Thoracic aorta (tissue), 2 donors: ENCODE data around the gene ERGIC1. TPM values are rescaled to one million over a fixed set of nuclear protein-coding genes. Genes with fewer than 3 reads are reported as not detected.

Experiments
- ATAC-seq: fragments of 150-250 bp; one replicate; pipeline ENCODE4 v1.8.0; 2017; ENCODE audit warnings: low read depth; ENCODE audit not compliant: insufficient number of reproducible peaks, low FRiP score
- DNase-seq: peaks from one replicate; pipeline ENCODE4 v3.0.0-alpha.2; 2020; ENCODE audit warnings: low spot score
- H3K27ac ChIP-seq, 2 donors: fragments of 200-600 bp; sonication (generic); 1 replicate in 1 of 2; 2 replicates in 1 of 2; pipeline ENCODE4 v1.5.1; 2016; ENCODE audit warnings: mild to moderate bottlenecking in 2 of 2, moderate library complexity in 2 of 2
- H3K27me3 ChIP-seq: fragments of 200-600 bp; sonication (generic); replicated peaks from 2 replicates; pipeline ENCODE4 v1.6.0; 2016; ENCODE audit warnings: mild to moderate bottlenecking; ENCODE audit not compliant: insufficient read depth
- H3K36me3 ChIP-seq: fragments of 200-600 bp; sonication (generic); one replicate; pipeline ENCODE4 v1.5.1; 2016
- H3K4me1 ChIP-seq, 2 donors: fragments of 200-600 bp; sonication (generic); 1 replicate in 1 of 2; 2 replicates in 1 of 2; pipeline versions ENCODE4 v1.5.1 to v1.6.0; 2016; ENCODE audit warnings: low read depth in 2 of 2, mild to moderate bottlenecking in 1 of 2; ENCODE audit not compliant: control insufficient read depth in 1 of 2
- H3K4me3 ChIP-seq: fragments of 200-600 bp; sonication (generic); 2 replicates; pipeline ENCODE4 v1.5.1; 2016; ENCODE audit warnings: mild to moderate bottlenecking
- H3K9me3 ChIP-seq: fragments of 200-600 bp; sonication (generic); 2 replicates; pipeline ENCODE4 v1.5.1; 2016
- CTCF ChIP-seq: fragments of 200-600 bp; sonication (generic); IDR thresholded peaks from one replicate; pipeline ENCODE4 v1.5.1; 2019; ENCODE audit warnings: antibody characterized with exemption
- total RNA-seq, 2 donors: library from RNA; depleted of rRNA; stranded (reverse); fragments of >200 nt; gene quantifications; one replicate each; pipeline versions ENCODE4 v1.1.0 to v1.2.3, GENCODE V29; 2016

The ERGIC1 gene
- total RNA-seq, 2 donors from 2014 or later, result 141 to 230 TPM

- ATAC-seq (no peak), DNase-seq (no peak)
- peak overlapping the region; percentile 31 for H3K4me3 ChIP-seq
- H3K36me3 ChIP-seq, result no peaks in the 10 kb centered on the region
- TF ChIP-seq CTCF, result no peak
- H3K27ac ChIP-seq, result peak overlapping the region; percentile 94 to 99
- no peaks in the 10 kb centered on the region for H3K27me3 ChIP-seq
- H3K9me3 ChIP-seq, result no peaks in the 10 kb centered on the region
- peaks cover 29 to 85% of the 10 kb centered on the region in 2 donors for H3K4me1 ChIP-seq
Measured at GRCh38 chr5:172887692-172888091, 53.6 kb downstream of the ERGIC1 start.

- Histone ChIP-seq H3K27ac (peak overlapping the region; percentile 94 to 99), H3K4me1 (peaks cover 35 to 91% of the 10 kb centered on the region in 2 donors), H3K36me3 (no peaks in the 10 kb centered on the region), H3K4me3 (no peak overlapping the region), H3K27me3 (no peaks in the 10 kb centered on the region), H3K9me3 (no peaks in the 10 kb centered on the region)
- ATAC-seq, result no peak
- no peak for DNase-seq
- no peak for TF ChIP-seq CTCF
Measured at GRCh38 chr5:172890659-172891058, 56.6 kb downstream of the ERGIC1 start.

GRCh38 chr5:172891716-172892421, 57.8 kb downstream of the ERGIC1 start:
- H3K4me3 ChIP-seq, result peak overlapping the region; percentile 30
- peak overlapping the region; percentile 94 to 99 for H3K27ac ChIP-seq
- H3K27me3 ChIP-seq, result no peaks in the 10 kb centered on the region
- TF ChIP-seq CTCF, result no peak
- ATAC-seq, result peak; percentile 76
- DNase-seq, result peak; percentile 85
- peaks cover 34 to 88% of the 10 kb centered on the region in 2 donors for H3K4me1 ChIP-seq
- H3K9me3 ChIP-seq, result no peaks in the 10 kb centered on the region
- H3K36me3 ChIP-seq, result no peaks in the 10 kb centered on the region

- Histone ChIP-seq H3K36me3 (no peaks in the 10 kb centered on the region), H3K4me3 (no peak overlapping the region), H3K9me3 (no peaks in the 10 kb centered on the region), H3K27ac (peak overlapping the region; percentile 94 to 99), H3K4me1 (peaks cover 28 to 86% of the 10 kb centered on the region in 2 donors), H3K27me3 (no peaks in the 10 kb centered on the region)
- ATAC-seq (peak; percentile 4), DNase-seq (no peak)
- TF ChIP-seq CTCF, result no peak
Measured at GRCh38 chr5:172892713-172893112, 58.7 kb downstream of the ERGIC1 start.

GRCh38 chr5:172894767-172895388, 60.8 kb downstream of the ERGIC1 start:
- Histone ChIP-seq H3K4me3 (no peak overlapping the region), H3K4me1 (peaks cover 31 to 86% of the 10 kb centered on the region in 2 donors), H3K27ac (peak overlapping the region; percentile 89 to 99), H3K27me3 (no peaks in the 10 kb centered on the region), H3K36me3 (no peaks in the 10 kb centered on the region), H3K9me3 (no peaks in the 10 kb centered on the region)
- TF ChIP-seq CTCF, result no peak
- DNase-seq (no peak), ATAC-seq (no peak)
